ENCODE data around the gene GOLGA8S.
"Not testable (repeated sequence)": the region's sequence is repeated elsewhere in the genome, so short reads cannot be mapped to it uniquely, and the experiment has no call there.

Gene GOLGA8S

DNA sequence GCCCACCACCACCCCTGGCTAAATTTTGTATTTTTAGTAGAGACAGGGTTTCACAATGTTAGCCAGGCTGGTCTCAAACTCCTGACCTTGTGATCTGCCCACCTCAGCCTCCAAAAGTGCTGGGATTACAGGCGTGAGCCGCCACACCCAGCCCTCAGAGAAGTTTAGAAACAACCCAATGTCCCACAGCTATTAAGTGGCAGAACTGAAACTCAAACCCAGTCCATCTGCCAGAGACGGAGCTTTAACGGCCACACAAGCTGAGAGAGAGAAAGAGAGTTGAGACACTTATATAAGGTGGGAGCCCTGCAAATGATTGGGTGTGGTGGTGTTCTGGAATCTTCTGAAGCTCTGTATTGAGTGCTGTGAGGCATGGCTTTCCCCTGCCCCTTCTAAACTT lies 43.8 kb downstream of the GOLGA8S start:
- DNase-seq (ENCODE audit: low read depth), result not testable (repeated sequence)

DNA sequence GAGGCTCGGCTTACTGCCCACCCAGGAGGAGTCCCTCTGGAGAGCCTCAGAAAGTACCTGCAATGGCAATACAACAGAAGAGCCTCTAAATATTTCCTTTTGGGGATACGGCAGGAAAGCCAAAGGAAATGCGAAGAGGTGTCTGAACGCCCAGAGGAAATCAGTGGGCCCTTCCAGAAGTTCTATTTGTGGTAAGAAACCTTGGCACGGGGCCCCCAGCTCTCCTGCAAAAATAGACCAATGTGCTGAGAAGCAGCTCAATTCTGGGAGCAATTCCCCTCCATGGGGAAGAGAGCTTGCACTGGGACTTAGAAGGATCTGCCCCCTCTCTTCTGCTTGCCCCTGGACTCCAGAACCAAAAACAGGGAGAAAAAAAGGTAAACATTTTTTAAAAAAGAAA lies 44.7 kb downstream of the GOLGA8S start:
- DNase-seq (ENCODE audit: low read depth), result not testable (repeated sequence)

DNA sequence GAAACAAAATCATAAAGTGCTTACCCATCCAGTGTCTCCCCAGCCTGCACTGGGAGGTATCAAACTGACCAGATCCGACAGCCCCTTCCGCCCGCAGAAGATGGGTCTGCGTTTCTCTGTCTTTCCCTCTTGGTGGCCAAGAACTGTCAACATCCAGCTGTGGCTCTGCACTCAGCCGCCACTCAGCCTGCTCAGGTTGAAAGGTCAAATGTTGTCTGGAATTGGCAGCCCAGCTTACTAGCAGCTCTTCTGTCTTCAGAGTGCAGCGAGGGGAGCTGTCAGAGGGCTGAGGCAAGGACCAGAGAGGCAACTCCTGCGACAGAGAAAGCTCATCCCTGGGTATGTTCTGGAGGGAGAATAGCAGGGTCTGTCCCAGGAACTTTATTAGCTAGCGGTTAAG lies 47.1 kb downstream of the GOLGA8S start:
- no peak for DNase-seq (ENCODE audit: low read depth)

DNA sequence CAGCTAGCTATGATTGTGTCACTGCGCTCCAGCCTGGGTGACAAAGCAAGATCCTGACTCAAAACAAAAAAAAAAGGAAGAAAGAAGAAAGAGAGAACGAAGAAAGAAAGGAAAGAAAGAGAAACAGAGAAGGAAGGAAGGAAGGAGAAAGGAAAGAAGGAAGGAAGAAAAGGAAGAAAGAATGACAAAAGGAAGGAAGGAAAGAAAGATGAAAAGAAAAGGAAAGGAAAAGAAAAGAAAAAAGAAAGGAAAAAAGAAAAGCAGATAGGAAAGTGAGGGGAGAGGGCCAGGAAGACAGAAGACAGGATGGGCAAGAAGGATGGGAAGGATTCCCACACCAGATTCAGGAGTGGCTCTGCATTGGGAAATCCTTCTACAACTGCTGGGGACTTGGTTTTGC lies 47.6 kb downstream of the GOLGA8S start:
- no peak for DNase-seq (ENCODE audit: low read depth)

DNA sequence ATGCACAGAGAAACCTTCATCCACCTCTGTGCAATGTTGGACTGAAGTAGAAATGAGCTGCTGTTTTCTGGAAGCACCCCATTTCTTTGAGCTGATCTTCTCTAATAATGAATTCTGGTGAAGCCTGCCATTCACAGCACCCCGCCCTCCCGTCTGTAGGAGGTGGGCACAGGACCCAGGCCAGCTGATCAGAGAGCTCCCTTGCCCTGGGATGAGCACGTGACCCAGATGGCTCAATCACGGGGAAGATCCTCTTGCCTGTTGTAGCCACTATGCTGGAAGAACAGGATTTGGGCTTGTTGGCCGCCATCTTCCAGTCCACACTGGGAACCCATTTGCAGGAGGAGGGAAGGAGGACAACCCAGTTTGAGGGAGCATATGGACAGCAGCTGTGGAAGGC lies 48.0 kb downstream of the GOLGA8S start:
- no peak for DNase-seq (ENCODE audit: low read depth)

DNA sequence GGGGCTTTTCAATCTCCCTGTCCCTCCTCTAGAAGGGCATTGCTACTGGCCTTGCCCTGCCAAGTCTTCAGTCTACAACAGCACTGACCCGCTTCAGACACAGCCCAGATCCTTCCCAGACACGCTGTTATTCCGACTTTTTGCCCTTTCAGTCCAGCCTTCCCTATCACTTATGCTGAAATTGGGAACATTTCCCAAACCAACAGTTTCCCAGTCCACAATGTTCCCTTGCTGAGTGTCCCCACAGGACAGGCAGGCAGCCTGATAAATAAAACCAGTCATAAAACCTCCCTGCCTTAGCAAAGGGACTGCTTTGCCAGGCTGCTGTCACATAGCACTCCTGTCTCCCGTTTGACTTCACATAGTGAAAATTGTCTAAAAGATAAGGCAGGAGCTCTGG lies 49.0 kb downstream of the GOLGA8S start:
- DNase-seq (ENCODE audit: low read depth), result no peak

DNA sequence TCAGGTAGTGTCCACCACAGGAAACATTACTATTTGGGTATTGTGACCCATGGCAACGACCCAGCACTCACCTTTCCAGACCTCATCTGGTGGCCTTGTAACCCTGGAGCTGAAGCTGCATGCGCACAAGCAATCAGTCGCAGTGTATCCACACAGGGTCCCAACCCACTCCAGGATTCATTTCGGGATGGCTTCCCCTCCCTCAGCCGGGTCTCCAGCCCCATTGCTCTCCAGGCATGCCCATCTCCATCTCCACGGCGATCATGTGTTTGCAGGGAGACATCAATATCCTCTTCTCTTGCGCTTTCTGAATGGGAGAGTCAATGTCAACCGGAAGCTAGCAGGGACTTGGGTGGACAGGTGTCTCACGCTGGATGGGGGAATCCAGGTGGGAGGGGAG lies 57.3 kb downstream of the GOLGA8S start:
- no peak for DNase-seq (ENCODE audit: low read depth)

DNA sequence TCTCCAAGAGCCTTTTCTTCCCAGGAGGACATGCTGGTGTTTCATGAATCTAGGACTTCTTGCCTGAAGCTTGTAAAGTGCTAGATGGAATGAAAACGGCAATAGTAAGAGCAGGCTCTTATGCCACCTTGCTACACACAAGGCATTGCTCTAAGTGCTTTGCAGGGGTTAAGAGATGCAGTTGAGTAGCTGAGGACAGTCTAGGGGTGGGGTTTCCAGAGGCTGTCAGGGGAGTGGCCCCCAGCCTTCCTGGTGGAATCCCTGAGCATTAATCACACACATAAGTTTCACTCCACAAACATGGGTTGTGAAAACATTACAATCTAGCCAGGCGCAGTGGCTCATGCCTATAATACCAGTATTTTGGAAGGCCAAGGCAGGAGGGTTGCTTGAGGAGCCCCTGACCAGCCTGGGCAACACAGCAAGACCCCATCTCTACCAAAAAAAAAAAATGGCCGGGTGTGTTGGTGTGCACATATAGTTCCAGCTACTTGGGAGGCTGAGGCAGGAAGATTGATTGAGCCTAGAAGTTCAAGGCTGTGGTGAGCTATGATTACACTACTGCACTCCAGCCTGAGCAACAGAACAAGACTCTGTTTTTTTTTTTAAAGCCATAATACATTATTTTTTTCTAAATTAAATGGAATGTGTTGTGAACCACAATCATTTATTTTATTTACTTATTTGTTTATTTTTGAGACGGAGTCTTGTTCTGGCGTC lies 58.5 kb downstream of the GOLGA8S start:
- DNase-seq (ENCODE audit: low read depth), result not testable (repeated sequence)

Measured in HS-27A (cell line).